ENCODE results near the gene FOXD4L3. TPM values are rescaled to one million over a fixed set of nuclear protein-coding genes. Genes with fewer than 3 reads are reported as not detected.

The FOXD4L3 gene
- 0.39 and 0.43 TPM in 2 replicates for total RNA-seq

GRCh38 chr9:68302567-68302966, at the start of gene FOXD4L3:
Gene FOXD4L3, plus strand, starts transcription at chr9:68302867. Its CDS starts 85 bp downstream, at chr9:68302952.

Other genes with a start within 250 kb of the FOXD4L3 start
- gene ZNG1C, start 60.9 kb upstream of the FOXD4L3 start, total RNA-seq: 20.2 and 23.9 TPM in 2 replicates
- gene PGM5, start 53.7 kb downstream of the FOXD4L3 start, total RNA-seq: 3.9 and 7.5 TPM in 2 replicates
- not detected in 2 replicates for gene TMEM252, start 238.0 kb downstream of the FOXD4L3 start, total RNA-seq

Data from placental epithelial cell (primary cell).